Measurements from ENCODE around the gene TAB3. TPM values are rescaled to one million over a fixed set of nuclear protein-coding genes. Genes with fewer than 3 reads are reported as not detected.

The TAB3 gene
- polyA plus RNA-seq, 2 donors: 10.9 to 13.2 TPM

DNA sequence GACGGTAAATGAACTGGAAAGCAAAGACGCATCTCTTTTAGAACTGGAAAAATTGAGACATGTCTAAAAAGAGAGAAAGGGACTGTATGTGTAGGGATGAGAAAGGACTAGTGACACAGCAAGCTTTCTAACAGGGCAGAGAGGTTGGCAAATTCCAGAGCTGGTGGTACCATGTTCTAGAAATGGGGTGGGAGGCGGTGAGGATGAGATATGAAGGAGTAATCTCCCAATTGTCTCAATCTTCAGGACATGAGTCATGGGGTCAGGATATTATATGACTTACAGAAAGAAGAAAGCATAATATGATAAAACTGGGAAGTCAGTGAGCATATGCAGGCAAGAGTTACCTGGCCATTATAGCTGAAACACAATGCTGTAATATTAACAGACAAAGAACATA, 14.2 kb downstream of the TAB3 start:
- no peaks in the 10 kb centered on the region for H3K36me3 ChIP-seq (ENCODE audit: control insufficient read depth in 2 of 2, insufficient read depth in 2 of 2, low read length in 1 of 2)
- no peaks in the 10 kb centered on the region for H3K4me1 ChIP-seq (ENCODE audit: control insufficient read depth in 2 of 2, insufficient read depth in 2 of 2, low read length in 1 of 2)
- no peaks in the 10 kb centered on the region for H3K27me3 ChIP-seq (ENCODE audit: control insufficient read depth in 1 of 2, insufficient read depth in 2 of 2, low read length in 2 of 2)
- no peaks in the 10 kb centered on the region for H3K9me3 ChIP-seq (ENCODE audit: control insufficient read depth in 2 of 2, insufficient read depth in 1 of 2, low read depth in 1 of 2, low read length in 1 of 2)
- no peak overlapping the region for H3K27ac ChIP-seq (ENCODE audit: low read depth in 2 of 2, low read length in 1 of 2)
- no peak overlapping the region for H3K4me3 ChIP-seq (ENCODE audit: low read depth in 1 of 2, low read length in 2 of 2)
- 77 to 82% methylated on average over 3 of the region's 3 CpGs for WGBS, 2 donors

DNA sequence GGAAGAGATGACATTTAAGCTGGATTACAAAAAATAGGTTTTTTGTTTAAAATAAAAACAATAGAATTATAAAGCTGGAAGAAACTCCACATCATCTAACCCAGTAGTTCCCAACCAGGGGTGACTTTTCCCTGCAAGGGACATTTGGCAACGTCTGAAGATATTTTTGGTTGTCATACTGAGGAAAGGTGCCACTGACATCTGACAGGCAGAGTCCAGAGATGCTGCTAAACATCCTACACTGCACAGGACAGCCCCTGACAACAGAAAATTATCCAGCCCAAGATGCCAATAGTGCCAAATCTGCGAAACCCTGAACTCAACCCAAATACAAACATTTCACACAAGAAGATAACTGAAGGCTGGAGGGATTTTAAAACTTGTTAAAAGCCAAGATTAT, 18.5 kb downstream of the TAB3 start:
- H3K27me3 ChIP-seq (ENCODE audit: control insufficient read depth in 1 of 2, insufficient read depth in 2 of 2, low read length in 2 of 2): no peaks in the 10 kb centered on the region
- no peaks in the 10 kb centered on the region for H3K36me3 ChIP-seq (ENCODE audit: control insufficient read depth in 2 of 2, insufficient read depth in 2 of 2, low read length in 1 of 2)
- no peaks in the 10 kb centered on the region for H3K4me1 ChIP-seq (ENCODE audit: control insufficient read depth in 2 of 2, insufficient read depth in 2 of 2, low read length in 1 of 2)
- H3K9me3 ChIP-seq (ENCODE audit: control insufficient read depth in 2 of 2, insufficient read depth in 1 of 2, low read depth in 1 of 2, low read length in 1 of 2): no peaks in the 10 kb centered on the region
- H3K27ac ChIP-seq (ENCODE audit: low read depth in 2 of 2, low read length in 1 of 2): no peak overlapping the region
- no peak overlapping the region for H3K4me3 ChIP-seq (ENCODE audit: low read depth in 1 of 2, low read length in 2 of 2)
- WGBS, 2 donors: 54 to 71% methylated on average over 2 of the region's 2 CpGs

DNA sequence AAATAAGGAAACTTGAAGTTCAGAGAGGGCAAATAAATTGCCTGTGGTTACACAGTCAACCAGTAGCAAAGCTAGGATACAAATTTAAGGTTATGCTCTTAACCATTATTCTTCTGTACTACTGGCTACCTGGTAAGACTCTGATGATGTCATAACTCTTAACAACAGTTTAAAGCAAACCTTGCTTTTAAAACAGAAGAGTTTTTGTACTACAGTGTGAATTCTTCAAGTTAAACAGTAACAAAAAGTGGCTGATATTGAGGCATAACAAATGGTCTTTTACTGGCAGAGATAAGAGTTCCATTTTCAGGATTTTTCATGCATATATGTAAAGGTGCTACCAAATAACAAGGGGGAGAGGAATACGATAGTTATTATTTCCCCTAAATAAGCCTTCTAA, 23.4 kb downstream of the TAB3 start:
- no peak overlapping the region for H3K27ac ChIP-seq (ENCODE audit: low read depth in 2 of 2, low read length in 1 of 2)
- no peaks in the 10 kb centered on the region for H3K9me3 ChIP-seq (ENCODE audit: control insufficient read depth in 2 of 2, insufficient read depth in 1 of 2, low read depth in 1 of 2, low read length in 1 of 2)
- WGBS, 2 donors: 97 to 100% methylated on average over 1 of the region's 1 CpG

DNA sequence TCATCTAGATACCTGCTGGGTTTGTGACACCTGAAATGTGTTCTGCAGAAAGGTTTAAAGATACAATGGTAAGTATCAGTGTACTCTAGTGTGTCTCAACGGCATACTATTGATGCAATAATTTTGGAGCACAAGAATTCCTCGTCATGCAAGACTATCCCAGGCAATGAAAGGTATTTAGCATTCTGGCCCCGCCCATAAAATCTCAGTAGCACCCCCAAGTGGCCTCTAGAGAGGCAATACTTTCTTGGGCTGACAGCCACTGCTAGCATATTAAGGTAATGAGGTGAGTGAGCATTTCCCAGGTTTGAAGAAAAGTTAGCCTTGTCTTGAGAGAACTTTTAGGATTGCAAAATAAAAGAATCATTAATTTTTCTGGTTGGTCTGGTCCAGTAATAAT, 24.0 kb downstream of the TAB3 start:
- Histone ChIP-seq H3K9me3 (ENCODE audit: control insufficient read depth in 2 of 2, insufficient read depth in 1 of 2, low read depth in 1 of 2, low read length in 1 of 2) (no peaks in the 10 kb centered on the region), H3K4me3 (ENCODE audit: low read depth in 1 of 2, low read length in 2 of 2) (no peak overlapping the region), H3K27ac (ENCODE audit: low read depth in 2 of 2, low read length in 1 of 2) (no peak overlapping the region), H3K4me1 (ENCODE audit: control insufficient read depth in 2 of 2, insufficient read depth in 2 of 2, low read length in 1 of 2) (no peaks in the 10 kb centered on the region), H3K27me3 (ENCODE audit: control insufficient read depth in 1 of 2, insufficient read depth in 2 of 2, low read length in 2 of 2) (no peaks in the 10 kb centered on the region), H3K36me3 (ENCODE audit: control insufficient read depth in 2 of 2, insufficient read depth in 2 of 2, low read length in 1 of 2) (no peaks in the 10 kb centered on the region)
- 65 to 77% methylated on average over 3 of the region's 3 CpGs for whole genome bisulfite sequencing, 2 donors

More for the DNA sequence above, 23.4 kb downstream of the TAB3 start:
- H3K4me3 ChIP-seq (ENCODE audit: low read depth in 1 of 2, low read length in 2 of 2): no peak overlapping the region
- no peaks in the 10 kb centered on the region for H3K4me1 ChIP-seq (ENCODE audit: control insufficient read depth in 2 of 2, insufficient read depth in 2 of 2, low read length in 1 of 2)
- H3K27me3 ChIP-seq (ENCODE audit: control insufficient read depth in 1 of 2, insufficient read depth in 2 of 2, low read length in 2 of 2): no peaks in the 10 kb centered on the region
- no peaks in the 10 kb centered on the region for H3K36me3 ChIP-seq (ENCODE audit: control insufficient read depth in 2 of 2, insufficient read depth in 2 of 2, low read length in 1 of 2)

DNA sequence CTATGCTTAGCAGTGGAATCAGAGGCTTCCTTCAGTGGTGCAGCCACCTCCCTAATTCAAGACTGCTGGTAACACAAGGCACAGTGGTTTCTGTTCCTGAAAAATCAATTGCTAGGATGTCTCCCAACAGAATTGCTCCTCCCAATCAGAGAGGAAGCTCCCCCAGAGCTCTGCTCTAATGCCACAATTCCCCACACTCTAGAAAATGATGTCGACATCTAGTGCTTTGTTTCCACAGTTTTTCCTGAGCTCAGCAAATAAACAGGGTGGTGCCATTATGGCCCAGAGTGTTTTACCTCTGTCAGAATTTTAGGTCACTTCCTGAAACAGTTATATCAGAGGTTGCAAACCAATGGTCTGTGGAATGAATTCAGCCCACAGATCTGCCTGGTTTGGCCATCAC, 24.7 kb downstream of the TAB3 start:
- H3K4me3 ChIP-seq (ENCODE audit: low read depth in 1 of 2, low read length in 2 of 2): no peak overlapping the region
- H3K27me3 ChIP-seq (ENCODE audit: control insufficient read depth in 1 of 2, insufficient read depth in 2 of 2, low read length in 2 of 2): no peaks in the 10 kb centered on the region
- no peak overlapping the region for H3K27ac ChIP-seq (ENCODE audit: low read depth in 2 of 2, low read length in 1 of 2)
- H3K4me1 ChIP-seq (ENCODE audit: control insufficient read depth in 2 of 2, insufficient read depth in 2 of 2, low read length in 1 of 2): no peaks in the 10 kb centered on the region
- WGBS, 2 donors: 56 to 65% methylated on average over 1 of the region's 1 CpG
- no peaks in the 10 kb centered on the region for H3K36me3 ChIP-seq (ENCODE audit: control insufficient read depth in 2 of 2, insufficient read depth in 2 of 2, low read length in 1 of 2)
- H3K9me3 ChIP-seq (ENCODE audit: control insufficient read depth in 2 of 2, insufficient read depth in 1 of 2, low read depth in 1 of 2, low read length in 1 of 2): no peaks in the 10 kb centered on the region

DNA sequence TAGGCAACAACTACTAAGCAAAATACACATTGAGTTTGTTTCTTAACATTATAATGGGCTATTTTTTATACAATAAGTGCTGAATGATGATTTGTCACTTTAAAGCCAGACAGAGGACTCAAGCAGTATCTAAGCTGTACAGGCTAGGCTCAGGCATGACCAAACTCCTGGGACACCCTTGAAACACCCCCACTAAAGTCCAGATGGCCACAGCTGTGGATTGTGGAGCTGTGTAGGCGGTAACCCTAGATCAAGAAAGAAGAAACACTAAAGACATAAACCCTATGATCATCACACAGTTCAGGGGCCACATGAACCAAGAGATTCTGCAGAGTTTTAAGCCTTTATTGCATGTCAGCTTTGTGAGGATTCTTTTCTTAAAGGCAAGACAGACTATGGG, 25.1 kb downstream of the TAB3 start:
- no peak overlapping the region for H3K27ac ChIP-seq (ENCODE audit: low read depth in 2 of 2, low read length in 1 of 2)
- H3K9me3 ChIP-seq (ENCODE audit: control insufficient read depth in 2 of 2, insufficient read depth in 1 of 2, low read depth in 1 of 2, low read length in 1 of 2): no peaks in the 10 kb centered on the region
- H3K4me1 ChIP-seq (ENCODE audit: control insufficient read depth in 2 of 2, insufficient read depth in 2 of 2, low read length in 1 of 2): no peaks in the 10 kb centered on the region
- no peaks in the 10 kb centered on the region for H3K27me3 ChIP-seq (ENCODE audit: control insufficient read depth in 1 of 2, insufficient read depth in 2 of 2, low read length in 2 of 2)
- H3K4me3 ChIP-seq (ENCODE audit: low read depth in 1 of 2, low read length in 2 of 2): no peak overlapping the region
- 71 to 94% methylated on average over 1 of the region's 1 CpG for WGBS, 2 donors
- H3K36me3 ChIP-seq (ENCODE audit: control insufficient read depth in 2 of 2, insufficient read depth in 2 of 2, low read length in 1 of 2): peaks cover 0 to 2% of the 10 kb centered on the region in 2 donors

DNA sequence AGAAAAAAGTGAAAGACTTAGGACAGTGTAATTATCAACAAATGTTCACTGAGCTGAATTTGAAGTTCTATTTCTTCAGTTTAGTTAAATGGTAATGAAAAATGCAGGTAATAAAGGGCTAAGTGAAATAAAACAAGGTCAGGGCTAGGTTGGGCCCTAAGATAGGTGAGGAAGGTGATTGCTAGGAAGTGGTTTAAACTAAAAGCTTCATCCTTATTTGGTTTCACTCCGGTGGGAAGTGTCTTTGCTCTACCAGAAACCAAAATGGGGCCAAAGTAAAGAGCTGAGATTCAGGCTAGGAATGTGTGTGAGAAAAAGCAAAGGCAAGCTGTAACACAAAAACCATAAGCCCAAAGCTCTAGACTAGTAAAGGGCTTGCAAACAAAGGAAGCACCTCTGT, 31.0 kb downstream of the TAB3 start:
- Histone ChIP-seq H3K4me1 (ENCODE audit: control insufficient read depth in 2 of 2, insufficient read depth in 2 of 2, low read length in 1 of 2) (no peaks in the 10 kb centered on the region), H3K27me3 (ENCODE audit: control insufficient read depth in 1 of 2, insufficient read depth in 2 of 2, low read length in 2 of 2) (no peaks in the 10 kb centered on the region), H3K27ac (ENCODE audit: low read depth in 2 of 2, low read length in 1 of 2) (no peak overlapping the region), H3K9me3 (ENCODE audit: control insufficient read depth in 2 of 2, insufficient read depth in 1 of 2, low read depth in 1 of 2, low read length in 1 of 2) (no peaks in the 10 kb centered on the region), H3K4me3 (ENCODE audit: low read depth in 1 of 2, low read length in 2 of 2) (no peak overlapping the region), H3K36me3 (ENCODE audit: control insufficient read depth in 2 of 2, insufficient read depth in 2 of 2, low read length in 1 of 2) (peaks cover 0 to 10% of the 10 kb centered on the region in 2 donors)
- WGBS, 2 donors: 65 to 89% methylated on average over 1 of the region's 1 CpG

DNA sequence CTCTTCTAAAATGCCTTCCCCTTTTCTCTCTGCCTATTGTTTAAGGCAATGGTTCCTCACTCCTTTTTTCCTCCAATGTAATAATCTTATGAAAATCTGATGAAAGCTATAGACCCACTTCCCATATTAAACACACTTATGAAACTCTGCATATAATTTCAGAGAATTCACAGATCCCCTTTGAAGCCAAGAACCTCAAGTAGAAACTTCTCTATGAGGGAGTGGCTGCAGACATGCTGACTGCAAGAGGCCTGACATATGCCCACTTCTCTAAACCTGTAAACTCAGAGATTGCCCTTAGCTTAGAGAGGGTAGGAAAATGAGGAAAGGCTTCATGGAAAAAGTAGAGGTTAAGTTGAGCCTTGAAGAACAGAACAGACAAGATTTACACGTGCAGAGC, 37.6 kb downstream of the TAB3 start:
- Histone ChIP-seq H3K9me3 (ENCODE audit: control insufficient read depth in 2 of 2, insufficient read depth in 1 of 2, low read depth in 1 of 2, low read length in 1 of 2) (no peaks in the 10 kb centered on the region), H3K4me1 (ENCODE audit: control insufficient read depth in 2 of 2, insufficient read depth in 2 of 2, low read length in 1 of 2) (no peaks in the 10 kb centered on the region), H3K36me3 (ENCODE audit: control insufficient read depth in 2 of 2, insufficient read depth in 2 of 2, low read length in 1 of 2) (peaks cover 0 to 3% of the 10 kb centered on the region in 2 donors), H3K4me3 (ENCODE audit: low read depth in 1 of 2, low read length in 2 of 2) (no peak overlapping the region), H3K27me3 (ENCODE audit: control insufficient read depth in 1 of 2, insufficient read depth in 2 of 2, low read length in 2 of 2) (no peaks in the 10 kb centered on the region), H3K27ac (ENCODE audit: low read depth in 2 of 2, low read length in 1 of 2) (no peak overlapping the region)
- WGBS, 2 donors: 78 to 88% methylated on average over 1 of the region's 1 CpG

DNA sequence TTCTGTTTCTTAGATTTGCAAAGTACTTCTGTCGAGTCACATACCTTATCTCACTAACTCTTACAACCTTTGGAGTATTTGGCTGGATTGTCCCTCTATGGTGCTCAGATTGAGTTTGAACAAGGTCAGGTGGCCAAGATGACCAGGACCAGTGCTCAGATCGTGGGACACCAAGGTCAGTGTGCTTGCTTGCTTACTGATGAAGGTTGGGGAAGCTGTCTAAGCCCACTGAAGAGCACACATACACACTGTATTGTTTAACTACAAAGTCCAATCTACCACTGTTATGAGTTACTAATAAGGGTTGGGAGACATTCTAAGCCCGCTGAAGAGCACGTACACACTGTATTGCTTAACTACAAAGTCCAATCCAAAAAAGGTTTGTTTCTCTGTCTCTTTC, 53.7 kb downstream of the TAB3 start:
- Histone ChIP-seq H3K9me3 (ENCODE audit: control insufficient read depth in 2 of 2, insufficient read depth in 1 of 2, low read depth in 1 of 2, low read length in 1 of 2) (no peaks in the 10 kb centered on the region), H3K27ac (ENCODE audit: low read depth in 2 of 2, low read length in 1 of 2) (no peak overlapping the region), H3K4me1 (ENCODE audit: control insufficient read depth in 2 of 2, insufficient read depth in 2 of 2, low read length in 1 of 2) (no peaks in the 10 kb centered on the region), H3K36me3 (ENCODE audit: control insufficient read depth in 2 of 2, insufficient read depth in 2 of 2, low read length in 1 of 2) (peaks cover 0 to 5% of the 10 kb centered on the region in 2 donors), H3K4me3 (ENCODE audit: low read depth in 1 of 2, low read length in 2 of 2) (no peak overlapping the region), H3K27me3 (ENCODE audit: control insufficient read depth in 1 of 2, insufficient read depth in 2 of 2, low read length in 2 of 2) (no peaks in the 10 kb centered on the region)
- WGBS, 2 donors: 88 to 98% methylated on average over 4 of the region's 4 CpGs

DNA sequence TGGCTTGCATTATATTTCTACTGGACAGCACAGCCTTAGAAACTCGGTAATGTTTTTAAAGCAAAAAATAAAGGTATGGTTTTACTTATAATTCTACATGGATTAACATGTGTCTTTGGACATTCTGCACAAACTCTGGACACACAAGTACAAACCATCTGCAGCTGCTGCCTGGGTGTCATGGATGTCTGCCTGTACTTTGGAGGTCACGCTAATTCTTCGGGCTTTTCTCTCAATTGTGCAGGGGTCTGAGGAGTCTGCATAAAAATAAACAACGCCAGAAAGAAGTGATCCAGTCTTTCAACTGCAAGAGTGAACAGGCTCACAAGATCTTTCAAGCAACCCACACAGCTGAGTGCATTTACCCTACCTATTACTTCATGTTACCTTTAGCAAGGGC, 55.2 kb downstream of the TAB3 start:
- Histone ChIP-seq H3K4me1 (ENCODE audit: control insufficient read depth in 2 of 2, insufficient read depth in 2 of 2, low read length in 1 of 2) (no peaks in the 10 kb centered on the region), H3K27ac (ENCODE audit: low read depth in 2 of 2, low read length in 1 of 2) (no peak overlapping the region), H3K4me3 (ENCODE audit: low read depth in 1 of 2, low read length in 2 of 2) (no peak overlapping the region), H3K9me3 (ENCODE audit: control insufficient read depth in 2 of 2, insufficient read depth in 1 of 2, low read depth in 1 of 2, low read length in 1 of 2) (no peaks in the 10 kb centered on the region), H3K27me3 (ENCODE audit: control insufficient read depth in 1 of 2, insufficient read depth in 2 of 2, low read length in 2 of 2) (no peaks in the 10 kb centered on the region), H3K36me3 (ENCODE audit: control insufficient read depth in 2 of 2, insufficient read depth in 2 of 2, low read length in 1 of 2) (peaks cover 0 to 5% of the 10 kb centered on the region in 2 donors)
- WGBS, 2 donors: 88 to 96% methylated on average over 4 of the region's 4 CpGs
